B cell (primary cell): ENCODE measurements around the gene ZIC5. TPM values are rescaled to one million over a fixed set of nuclear protein-coding genes. Genes with fewer than 3 reads are reported as not detected.

ENCODE experiments used
- ATAC-seq: fragments of 200-7000 bp; cut with Tn5 transposase; one replicate; pipeline ENCODE4 v1.10.0; 2021; ENCODE audit warnings: low read depth, mild to moderate bottlenecking, moderate number of reproducible peaks, moderate library complexity
- CTCF ChIA-PET: fragments of 350-600 bp; sonication (Branson Sonifier 250); formaldehyde crosslinking; loops from one replicate; lab custom pipeline; 2021; ENCODE audit warnings: antibody characterized with exemption, inconsistent platforms; lab: Charles Lee
- POLR2A ChIA-PET: fragments of 350-600 bp; sonication (Branson Sonifier 250); formaldehyde crosslinking; loops from one replicate; lab custom pipeline; 2021; ENCODE audit warnings: antibody characterized with exemption; lab: Charles Lee
- DNase-seq: peaks from one replicate; pipeline ENCODE4 v3.0.0; 2013
- H2AFZ ChIP-seq: 2 replicates; pipeline ENCODE4 v1.6.1; 2012; ENCODE audit warnings: mild to moderate bottlenecking, low read depth, low read length; ENCODE audit not compliant: insufficient read depth, poor library complexity, severe bottlenecking
- H3K27ac ChIP-seq, 2 donors: 1 replicate in 1 of 2; 2 replicates in 1 of 2; pipeline ENCODE4 v1.5.1; 2012 to 2013; ENCODE audit warnings: low read length in 2 of 2, mild to moderate bottlenecking in 2 of 2, moderate library complexity in 1 of 2
- H3K27me3 ChIP-seq, 4 experiments: fragments of 200-600 bp in 1 of 4; sonication (generic) in 1 of 4; replicated peaks in 1 of 4; 1 replicate in 2 of 4; 2 replicates in 2 of 4; pipeline versions ENCODE4 v1.6.1 to v1.7.0; 2013 to 2016; ENCODE audit warnings: low read length in 3 of 4, mild to moderate bottlenecking in 2 of 4, mixed read lengths in 1 of 4, moderate library complexity in 1 of 4; ENCODE audit not compliant: insufficient read depth in 4 of 4, control insufficient read depth in 3 of 4; ENCODE audit errors: control extremely low read depth in 1 of 4
- H3K36me3 ChIP-seq, 2 experiments: replicated peaks in 1 of 2; 1 replicate in 1 of 2; 2 replicates in 1 of 2; pipeline versions ENCODE4 v1.6.1 to v1.7.1; 2013; ENCODE audit warnings: low read length in 1 of 2; ENCODE audit not compliant: insufficient read depth in 2 of 2, control insufficient read depth in 1 of 2; ENCODE audit errors: control extremely low read depth in 1 of 2, extremely low read depth in 1 of 2
- H3K4me1 ChIP-seq, 2 donors: fragments of 200-600 bp in 1 of 2; sonication (generic) in 1 of 2; 1 replicate in 1 of 2; 2 replicates in 1 of 2; pipeline versions ENCODE4 v1.5.1 to v1.6.1; 2013 to 2017; ENCODE audit warnings: low read length in 2 of 2; ENCODE audit not compliant: control insufficient read depth in 2 of 2, insufficient read depth in 2 of 2
- H3K4me2 ChIP-seq: replicated peaks from 2 replicates; pipeline ENCODE3; 2012; ENCODE audit warnings: mild to moderate bottlenecking, low read depth, low read length; ENCODE audit not compliant: poor library complexity, severe bottlenecking
- H3K4me3 ChIP-seq, 5 experiments: fragments of 200-600 bp in 1 of 5; sonication (generic) in 1 of 5; 1 replicate in 3 of 5; 2 replicates in 2 of 5; pipeline versions ENCODE4 v1.5.1 to v1.7.0; 2011 to 2016; ENCODE audit warnings: low read length in 4 of 5, mild to moderate bottlenecking in 4 of 5, low read depth in 2 of 5, control low read depth in 1 of 5, moderate library complexity in 1 of 5; ENCODE audit not compliant: insufficient read depth in 1 of 5; ENCODE audit errors: control extremely low read depth in 1 of 5, extremely low read depth in 1 of 5
- H3K79me2 ChIP-seq: fragments of 200-600 bp; sonication (generic); one replicate; pipeline ENCODE4 v1.6.0; 2016; ENCODE audit warnings: low read length; ENCODE audit not compliant: control insufficient read depth, insufficient read depth
- H3K9ac ChIP-seq: fragments of 200-600 bp; sonication (generic); 2 replicates; pipeline ENCODE4 v1.6.1; 2017; ENCODE audit warnings: mild to moderate bottlenecking, low read length, moderate library complexity
- H3K9me3 ChIP-seq, 3 donors: one replicate each; pipeline versions ENCODE4 v1.6.1 to v1.7.1; 2013; ENCODE audit warnings: low read length in 2 of 3; ENCODE audit not compliant: control insufficient read depth in 2 of 3, insufficient read depth in 1 of 3; ENCODE audit errors: control extremely low read depth in 1 of 3
- H4K20me1 ChIP-seq: 2 replicates; pipeline ENCODE4 v1.6.0; 2012; ENCODE audit warnings: mild to moderate bottlenecking, low read length; ENCODE audit not compliant: insufficient read depth, control insufficient read depth, poor library complexity, severe bottlenecking
- H3K27ac Mint-ChIP-seq: one replicate; pipeline ENCODE4 v1.8.0; 2021; ENCODE audit warnings: mixed read lengths
- H3K27me3 Mint-ChIP-seq: one replicate; pipeline ENCODE4 v1.8.0; 2021; ENCODE audit warnings: mixed read lengths
- H3K4me1 Mint-ChIP-seq: one replicate; pipeline ENCODE4 v1.8.0; 2021; ENCODE audit warnings: mixed read lengths
- H3K4me3 Mint-ChIP-seq: one replicate; pipeline ENCODE4 v1.8.0; 2021; ENCODE audit warnings: mixed read lengths
- H3K9me3 Mint-ChIP-seq: one replicate; pipeline ENCODE4 v1.8.0; 2022; ENCODE audit warnings: mixed read lengths; ENCODE audit not compliant: insufficient read depth
- CTCF ChIP-seq: fragments of 200-600 bp; IDR thresholded peaks from one replicate; pipeline ENCODE4 v1.8.0; 2022; ENCODE audit warnings: antibody characterized with exemption, mild to moderate bottlenecking
- EZH2 ChIP-seq: IDR thresholded peaks from 2 replicates; pipeline ENCODE4 v1.6.1; 2012; ENCODE audit warnings: borderline replicate concordance, low read depth, mild to moderate bottlenecking, moderate library complexity, low read length; ENCODE audit not compliant: insufficient read depth, poor library complexity, severe bottlenecking
- WGBS: methylation state at CpG from one replicate; pipeline ENCODE4 v1.1.5; 2013; ENCODE audit warnings: missing lambda C conversion rate; ENCODE audit not compliant: insufficient coverage; 5-methylcytosine and 5-hydroxymethylcytosine counted together
- intact Hi-C: fragments of 100-400 bp; cut with micrococcal nuclease; formaldehyde crosslinking; loops from one replicate; pipeline ENCODE4 v1.10.0; 2022
- polyA plus RNA-seq: library from polyadenylated mRNA; depleted of rRNA; stranded (reverse); fragments of >200 nt; gene quantifications from 2 replicates; pipeline ENCODE4 v1.2.3, GENCODE V29; 2012
- total RNA-seq, 2 donors: library from RNA; stranded (reverse); fragments of 120-200 nt in 1 of 2; gene quantifications; 1 replicate in 1 of 2; 2 replicates in 1 of 2; pipeline versions ENCODE4 v1.2.3 to v1.2.4, GENCODE V29; 2013 to 2022

ZIC5 gene
- total and polyA plus RNA-seq, 2 donors (not counting 1 experiment from before 2014, with no cell fraction given), result not detected

- Histone ChIP-seq H3K4me3 (peak overlapping the region in 3 of 5 experiments; percentile 31 to 45 (median 34)), H3K79me2 (no peaks in the 10 kb centered on the region), H3K36me3 (no peaks in the 10 kb centered on the region), H3K9me3 (peaks cover 6 to 60% (median 36%) of the 10 kb centered on the region in 3 donors), H3K4me1 (peaks cover 21 to 52% of the 10 kb centered on the region in 2 donors), H3K27ac (no peak overlapping the region), H4K20me1 (no peaks in the 10 kb centered on the region), H3K27me3 (peaks cover 4 to 83% (median 69%) of the 10 kb centered on the region in 4 experiments), H2AFZ (peak overlapping the region; percentile 32), H3K4me2 (peak overlapping the region; percentile 82), H3K9ac (peak overlapping the region; percentile 53)
- DNase-seq, result peak; percentile 53
- H3K27ac Mint-ChIP-seq, result no peak overlapping the region
- ChIA-PET CTCF (no interaction called here), POLR2A (no interaction called here)
- H3K4me3 Mint-ChIP-seq, result peak overlapping the region; percentile 70
- H3K27me3 Mint-ChIP-seq, result peaks cover 55% of the 10 kb centered on the region
- WGBS, result 4% methylated on average over 89 of the region's 110 CpGs
- peaks cover 10% of the 10 kb centered on the region for H3K4me1 Mint-ChIP-seq
- ATAC-seq, result peak; percentile 14
- intact Hi-C loops, result loop anchor here (2.0 kb wide), 1 partner anchor 14 kb away; no protein-coding TSS in a partner anchor
- TF ChIP-seq CTCF (no peak), EZH2 (peak; percentile 95)
- H3K9me3 Mint-ChIP-seq, result peaks cover 5% of the 10 kb centered on the region
Observed at GRCh38 chr13:99980824-99981734, 9.5 kb upstream of the ZIC5 start.
